BJ (cell line): Measurements from ENCODE around the gene TNNT2. TPM values are rescaled to one million over a fixed set of nuclear protein-coding genes. Genes with fewer than 3 reads are reported as not detected.

Experiments
- CTCF ChIA-PET: fragments of 350-600 bp; formaldehyde crosslinking; extraction: SDS; loops from one replicate; lab custom pipeline; 2021; ENCODE audit warnings: antibody characterized with exemption, inconsistent platforms; lab: Yijun Ruan, JAX
- POLR2A ChIA-PET: fragments of 300-600 bp; sonication (Branson Sonifier 250); formaldehyde crosslinking; extraction: SDS; loops from one replicate; lab custom pipeline; 2021; ENCODE audit warnings: antibody characterized with exemption; lab: Charles Lee
- DNase-seq: peaks from one replicate; pipeline ENCODE4 v3.0.0-alpha.2; 2011; ENCODE audit warnings: low read depth
- H3K27me3 ChIP-seq: 2 replicates; pipeline ENCODE4 v1.6.0; 2011; ENCODE audit warnings: low read length; ENCODE audit not compliant: control insufficient read depth, insufficient read depth
- H3K36me3 ChIP-seq: 2 replicates; pipeline ENCODE4 v1.5.1; 2011; ENCODE audit warnings: low read length; ENCODE audit not compliant: control insufficient read depth, insufficient read depth
- H3K4me3 ChIP-seq: 2 replicates; pipeline ENCODE4 v1.5.1; 2011; ENCODE audit warnings: low read depth, mild to moderate bottlenecking, control low read depth, low read length
- CTCF ChIP-seq: IDR thresholded peaks from 2 replicates; pipeline ENCODE4 v1.5.1; 2011; ENCODE audit warnings: low read depth, mild to moderate bottlenecking, control low read depth, inconsistent platforms, low read length, moderate library complexity; ENCODE audit not compliant: insufficient read depth
- polyA plus RNA-seq: library from polyadenylated mRNA; depleted of rRNA; stranded (reverse); fragments of >200 nt; gene quantifications from 2 replicates; pipeline ENCODE4 v1.2.3, GENCODE V29; 2011

The TNNT2 gene
- polyA plus RNA-seq, 1 experiment, result not detected

GRCh38 chr1:201366696-201367095, 10.8 kb downstream of the TNNT2 start:
- Histone ChIP-seq H3K4me3 (no peak overlapping the region), H3K36me3 (no peaks in the 10 kb centered on the region), H3K27me3 (peaks cover 12% of the 10 kb centered on the region)
- DNase-seq, result no peak
- no peak for TF ChIP-seq CTCF
- ChIA-PET POLR2A (no interaction called here), CTCF (interaction anchor here (1.0 to 1.5 kb wide), 5 partner anchors 20 to 144 kb away, joined by 3 to 6 read pairs (median 4); no protein-coding TSS in a partner anchor)

- no peaks in the 10 kb centered on the region for H3K36me3 ChIP-seq
- no peak for DNase-seq
- POLR2A ChIA-PET, result no interaction called here
- no peak overlapping the region for H3K4me3 ChIP-seq
- CTCF ChIA-PET, result interaction anchor here (0.9 to 12.4 kb wide), 6 partner anchors 10 to 113 kb away, joined by 3 to 144 read pairs (median 38); no protein-coding TSS in a partner anchor
- no peak for TF ChIP-seq CTCF
- H3K27me3 ChIP-seq, result peaks cover 10% of the 10 kb centered on the region
Measured at GRCh38 chr1:201365251-201365650, 12.2 kb downstream of the TNNT2 start.

- DNase-seq, result no peak
- Histone ChIP-seq H3K27me3 (peaks cover 10% of the 10 kb centered on the region), H3K4me3 (no peak overlapping the region), H3K36me3 (no peaks in the 10 kb centered on the region)
- TF ChIP-seq CTCF, result no peak
- ChIA-PET CTCF (interaction anchor here (0.7 to 12.4 kb wide), 6 partner anchors 11 to 122 kb away, joined by 3 to 144 read pairs (median 38); no protein-coding TSS in a partner anchor), POLR2A (no interaction called here)
Measured at GRCh38 chr1:201364808-201365105, 12.7 kb downstream of the TNNT2 start.

- peaks cover 9% of the 10 kb centered on the region for H3K27me3 ChIP-seq
- POLR2A ChIA-PET, result no interaction called here
- H3K36me3 ChIP-seq, result no peaks in the 10 kb centered on the region
- DNase-seq, result no peak
- no peak for TF ChIP-seq CTCF
- CTCF ChIA-PET, result interaction anchor here (1.4 to 12.4 kb wide), 8 partner anchors 12 to 111 kb away, joined by 4 to 144 read pairs (median 16); no protein-coding TSS in a partner anchor
- no peak overlapping the region for H3K4me3 ChIP-seq
Measured at GRCh38 chr1:201363467-201363866, 14.0 kb downstream of the TNNT2 start.

GRCh38 chr1:201362906-201363305, 14.6 kb downstream of the TNNT2 start:
- no peaks in the 10 kb centered on the region for H3K36me3 ChIP-seq
- no peak overlapping the region for H3K4me3 ChIP-seq
- peaks cover 9% of the 10 kb centered on the region for H3K27me3 ChIP-seq
- DNase-seq, result no peak
- TF ChIP-seq CTCF, result no peak
- CTCF ChIA-PET, result interaction anchor here (1.0 to 12.4 kb wide), 13 partner anchors 9 to 110 kb away, joined by 3 to 144 read pairs (median 12); no protein-coding TSS in a partner anchor
- POLR2A ChIA-PET, result no interaction called here
